Measurements from ENCODE around the gene PLA2G6.
A peak's percentile ranks its signal among the peaks of the same experiment; 100 is the strongest.

PLA2G6 gene

GRCh38 chr22:38068641-38069371 lies 112.8 kb downstream of the PLA2G6 start:
- no peak for DNase-seq

- no peak for DNase-seq
These were observed 113.8 kb downstream of the PLA2G6 start for GRCh38 chr22:38067761-38068360.

GRCh38 chr22:38067028-38067415 lies 114.6 kb downstream of the PLA2G6 start:
- no peak for DNase-seq

- no peak for DNase-seq
These were observed 115.1 kb downstream of the PLA2G6 start for GRCh38 chr22:38066381-38067027.

GRCh38 chr22:38065539-38065938 lies 116.1 kb downstream of the PLA2G6 start:
- no peak for DNase-seq

- peak; percentile 61 to 73 (median 68) for DNase-seq
These were observed 118.8 kb downstream of the PLA2G6 start for GRCh38 chr22:38062791-38063190.

Measured in suppressor macrophage treated with lipopolysaccharide for 1 hour (primary cell).